ENCODE data around the gene GSK3B. TPM values are rescaled to one million over a fixed set of nuclear protein-coding genes. Genes with fewer than 3 reads are reported as not detected.
"Not testable (repeated sequence)": the region's sequence is repeated elsewhere in the genome, so short reads cannot be mapped to it uniquely, and the experiment has no call there.

GSK3B gene
- total RNA-seq, 1 donor from 2014 or later: 71.6 TPM

DNA sequence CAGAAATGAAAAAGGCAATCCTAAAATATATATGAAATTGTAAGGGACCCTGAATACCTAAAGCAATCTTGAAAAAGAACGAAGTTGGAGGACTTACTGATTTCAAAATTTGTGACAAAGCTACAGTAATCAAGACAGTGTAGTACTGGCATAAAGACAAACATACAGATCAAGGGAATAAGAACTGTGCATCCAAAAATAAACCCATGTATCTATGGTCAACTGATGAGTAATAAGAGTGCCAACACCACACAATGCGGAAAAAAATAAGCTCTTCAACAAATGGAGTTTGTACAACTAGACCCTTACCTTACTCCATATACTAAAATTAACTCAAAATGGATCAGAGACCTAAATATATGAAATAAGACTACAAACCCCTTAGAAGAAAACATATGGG lies 29.6 kb downstream of the GSK3B start:
- no peak for DNase-seq (ENCODE audit: low read depth)
- no peaks in the 10 kb centered on the region for H3K36me3 ChIP-seq (ENCODE audit: control insufficient read depth, insufficient read depth, low read length)
- TF ChIP-seq, protein P1, sequence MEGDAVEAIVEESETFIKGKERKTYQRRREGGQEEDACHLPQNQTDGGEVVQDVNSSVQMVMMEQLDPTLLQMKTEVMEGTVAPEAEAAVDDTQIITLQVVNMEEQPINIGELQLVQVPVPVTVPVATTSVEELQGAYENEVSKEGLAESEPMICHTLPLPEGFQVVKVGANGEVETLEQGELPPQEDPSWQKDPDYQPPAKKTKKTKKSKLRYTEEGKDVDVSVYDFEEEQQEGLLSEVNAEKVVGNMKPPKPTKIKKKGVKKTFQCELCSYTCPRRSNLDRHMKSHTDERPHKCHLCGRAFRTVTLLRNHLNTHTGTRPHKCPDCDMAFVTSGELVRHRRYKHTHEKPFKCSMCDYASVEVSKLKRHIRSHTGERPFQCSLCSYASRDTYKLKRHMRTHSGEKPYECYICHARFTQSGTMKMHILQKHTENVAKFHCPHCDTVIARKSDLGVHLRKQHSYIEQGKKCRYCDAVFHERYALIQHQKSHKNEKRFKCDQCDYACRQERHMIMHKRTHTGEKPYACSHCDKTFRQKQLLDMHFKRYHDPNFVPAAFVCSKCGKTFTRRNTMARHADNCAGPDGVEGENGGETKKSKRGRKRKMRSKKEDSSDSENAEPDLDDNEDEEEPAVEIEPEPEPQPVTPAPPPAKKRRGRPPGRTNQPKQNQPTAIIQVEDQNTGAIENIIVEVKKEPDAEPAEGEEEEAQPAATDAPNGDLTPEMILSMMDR (IDR thresholded peaks at IDR 0.05; ENCODE audit: insufficient read depth, low read length, poor library complexity, severe bottlenecking): no peak
- no peaks in the 10 kb centered on the region for H3K27me3 ChIP-seq (ENCODE audit: control insufficient read depth, insufficient read depth, low read length)
- H3K4me3 ChIP-seq (ENCODE audit: low read depth, low read length): no peak overlapping the region

DNA sequence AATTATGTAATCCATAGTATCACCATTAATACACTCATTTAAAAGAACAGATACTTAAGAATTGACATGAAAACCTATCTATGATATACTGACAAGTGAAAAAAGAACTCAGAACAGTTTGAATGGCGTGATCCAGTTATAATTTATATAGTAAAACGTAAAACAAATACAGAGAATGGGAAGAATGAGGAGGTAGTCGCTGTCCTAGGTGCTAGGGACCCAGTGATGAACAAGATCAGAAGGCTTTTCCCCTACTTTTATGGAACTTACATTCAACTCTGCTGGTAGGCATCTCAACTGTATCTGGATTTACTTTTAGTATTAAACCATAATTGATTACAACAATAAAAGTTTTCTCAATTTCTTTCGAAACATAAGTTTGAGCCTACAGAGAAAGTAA lies 31.8 kb downstream of the GSK3B start:
- TF ChIP-seq, protein P1 (IDR thresholded peaks at IDR 0.05; ENCODE audit: insufficient read depth, low read length, poor library complexity, severe bottlenecking): no peak
- Histone ChIP-seq H3K36me3 (ENCODE audit: control insufficient read depth, insufficient read depth, low read length) (no peaks in the 10 kb centered on the region), H3K27me3 (ENCODE audit: control insufficient read depth, insufficient read depth, low read length) (no peaks in the 10 kb centered on the region), H3K4me3 (ENCODE audit: low read depth, low read length) (no peak overlapping the region)
- DNase-seq (ENCODE audit: low read depth): no peak

DNA sequence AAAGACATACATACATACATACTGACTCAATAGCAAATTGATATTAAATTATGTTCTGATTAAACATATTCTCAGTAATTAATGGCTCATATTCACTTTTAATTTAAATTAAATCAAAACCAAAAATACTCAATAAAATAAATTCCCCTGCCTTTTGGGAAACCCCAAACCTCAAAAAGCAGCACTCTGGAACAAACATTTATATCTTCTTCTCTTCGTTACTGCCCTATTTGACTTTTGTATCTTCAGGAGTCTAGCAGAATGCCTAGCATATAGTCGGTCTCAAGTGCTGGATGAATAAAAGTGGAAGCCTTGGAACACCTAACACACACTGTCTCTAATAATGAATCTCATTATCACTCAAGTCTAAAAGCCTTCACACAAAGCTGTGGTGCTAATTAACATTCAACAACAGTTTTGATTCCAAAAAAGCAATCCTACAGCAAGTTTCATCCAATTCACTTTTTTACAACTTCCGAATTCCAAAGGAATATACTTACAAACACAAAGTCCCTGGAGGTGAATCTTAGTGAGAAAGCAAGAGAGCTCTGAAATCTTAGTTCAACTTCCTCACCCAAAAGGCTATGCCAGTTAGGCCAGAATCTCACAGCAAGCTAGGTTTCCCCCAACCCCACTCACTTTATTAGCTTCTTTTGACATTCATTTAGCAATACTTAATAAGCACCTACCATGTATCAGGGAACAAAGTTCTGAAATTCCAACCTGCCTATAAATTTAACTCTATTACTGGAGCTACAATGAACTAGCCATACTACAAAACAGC lies 35.0 kb downstream of the GSK3B start:
- TF ChIP-seq, protein P1 (IDR thresholded peaks at IDR 0.05; ENCODE audit: insufficient read depth, low read length, poor library complexity, severe bottlenecking): no peak
- Histone ChIP-seq H3K27me3 (ENCODE audit: control insufficient read depth, insufficient read depth, low read length) (no peaks in the 10 kb centered on the region), H3K36me3 (ENCODE audit: control insufficient read depth, insufficient read depth, low read length) (no peaks in the 10 kb centered on the region), H3K4me3 (ENCODE audit: low read depth, low read length) (no peak overlapping the region)
- no peak for DNase-seq (ENCODE audit: low read depth)

DNA sequence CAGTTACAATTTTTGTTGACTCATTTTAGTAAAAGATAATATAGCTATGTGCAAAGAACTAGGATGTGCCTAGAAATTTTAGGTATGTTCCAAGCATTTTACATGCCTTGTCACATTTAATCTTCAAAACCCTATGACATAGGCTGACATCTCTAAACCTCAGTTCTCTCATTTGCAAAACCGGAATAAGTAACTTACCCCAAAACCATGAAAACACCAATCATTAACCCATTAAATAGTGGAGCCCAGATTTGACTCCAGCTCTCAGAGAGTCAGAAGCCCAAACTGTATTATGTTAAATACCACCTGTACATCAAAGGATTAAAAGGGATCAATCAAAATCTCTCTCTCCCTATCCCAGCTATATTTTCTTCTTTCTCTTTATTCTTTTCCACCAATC lies 36.6 kb downstream of the GSK3B start:
- TF ChIP-seq, protein P1 (IDR thresholded peaks at IDR 0.05; ENCODE audit: insufficient read depth, low read length, poor library complexity, severe bottlenecking): no peak
- Histone ChIP-seq H3K4me3 (ENCODE audit: low read depth, low read length) (no peak overlapping the region), H3K27me3 (ENCODE audit: control insufficient read depth, insufficient read depth, low read length) (no peaks in the 10 kb centered on the region), H3K36me3 (ENCODE audit: control insufficient read depth, insufficient read depth, low read length) (no peaks in the 10 kb centered on the region)
- no peak for DNase-seq (ENCODE audit: low read depth)

DNA sequence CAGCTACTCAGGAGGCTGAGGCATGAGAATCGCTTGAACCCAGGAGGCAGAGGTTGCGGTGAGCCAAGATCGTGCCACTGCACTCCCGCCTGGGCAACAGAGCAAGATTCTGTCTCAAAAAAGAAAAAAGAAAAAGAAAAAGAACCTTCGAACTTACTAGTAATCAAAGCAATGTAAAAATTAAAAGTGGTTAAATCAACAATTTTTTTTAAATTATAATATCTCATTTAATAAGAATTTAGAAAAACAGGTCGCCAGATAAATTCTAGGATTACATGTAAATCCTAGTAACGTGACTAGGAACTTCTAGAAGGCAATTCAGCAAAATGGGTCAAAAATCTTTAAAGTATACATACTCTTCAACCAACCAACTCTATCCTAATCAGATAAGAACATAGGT lies 37.2 kb downstream of the GSK3B start:
- Histone ChIP-seq H3K27me3 (ENCODE audit: control insufficient read depth, insufficient read depth, low read length) (no peaks in the 10 kb centered on the region), H3K4me3 (ENCODE audit: low read depth, low read length) (no peak overlapping the region), H3K36me3 (ENCODE audit: control insufficient read depth, insufficient read depth, low read length) (no peaks in the 10 kb centered on the region)
- DNase-seq (ENCODE audit: low read depth): no peak
- TF ChIP-seq, protein P1 (IDR thresholded peaks at IDR 0.05; ENCODE audit: insufficient read depth, low read length, poor library complexity, severe bottlenecking): no peak

DNA sequence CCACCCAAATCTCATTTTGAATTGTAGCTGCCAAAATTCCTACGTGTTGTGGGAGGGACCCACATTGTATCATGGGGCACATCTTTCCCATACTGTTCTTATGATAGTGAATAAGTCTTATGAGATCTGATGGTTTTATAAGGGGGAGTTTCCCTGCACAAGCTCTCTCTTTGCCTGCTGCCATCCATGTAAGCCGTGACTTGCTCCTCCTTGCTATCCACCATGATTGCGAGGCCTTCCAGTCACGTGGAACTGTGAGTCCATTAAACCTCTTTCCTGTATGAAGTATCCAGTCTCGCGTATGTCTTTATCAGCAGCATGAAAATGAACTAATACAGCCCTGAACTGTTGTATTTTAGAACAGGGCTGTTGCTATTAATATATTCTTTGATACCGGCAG lies 40.6 kb downstream of the GSK3B start:
- not testable (repeated sequence) for H3K36me3 ChIP-seq (ENCODE audit: control insufficient read depth, insufficient read depth, low read length); DNase-seq (ENCODE audit: low read depth); H3K4me3 ChIP-seq (ENCODE audit: low read depth, low read length); H3K27me3 ChIP-seq (ENCODE audit: control insufficient read depth, insufficient read depth, low read length)

All from kidney epithelial cell (primary cell).